NCI-H1436 treated with DMSO at 0.1 percent for 48 hours (cell line): ENCODE measurements around the gene AKT1S1.

Experiments used
- DNase-seq: peaks from one replicate; lab custom pipeline; 2025; lab: John Stamatoyannopoulos, UW

AKT1S1 gene

DNA sequence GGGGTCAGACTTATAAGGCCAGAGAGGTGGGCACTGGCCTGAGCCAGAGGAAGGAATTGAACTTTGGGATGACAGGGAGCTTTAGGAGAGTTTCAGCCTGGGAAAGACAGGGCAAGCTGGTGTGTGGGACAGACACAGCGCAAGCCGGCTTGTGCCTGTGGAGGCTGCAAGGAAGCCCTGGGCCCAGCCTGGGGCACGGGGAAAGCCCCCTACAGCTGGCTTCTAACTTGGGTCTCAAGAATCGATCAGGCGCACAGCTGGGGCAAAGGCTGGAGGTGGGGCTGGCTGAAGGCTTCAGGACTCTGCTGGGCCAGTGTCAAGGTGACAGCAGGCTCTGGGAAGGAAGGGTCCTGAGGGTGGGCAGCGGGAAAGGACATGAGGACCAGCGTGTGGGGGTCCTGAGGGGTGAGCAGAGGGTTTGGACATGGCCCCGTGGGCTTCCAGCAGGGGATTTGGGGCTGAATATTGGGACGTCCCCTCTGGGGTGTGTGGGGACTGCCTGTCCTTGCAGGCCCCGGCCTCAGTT is 23.2 kb downstream of the AKT1S1 start:
- no peak for DNase-seq

DNA sequence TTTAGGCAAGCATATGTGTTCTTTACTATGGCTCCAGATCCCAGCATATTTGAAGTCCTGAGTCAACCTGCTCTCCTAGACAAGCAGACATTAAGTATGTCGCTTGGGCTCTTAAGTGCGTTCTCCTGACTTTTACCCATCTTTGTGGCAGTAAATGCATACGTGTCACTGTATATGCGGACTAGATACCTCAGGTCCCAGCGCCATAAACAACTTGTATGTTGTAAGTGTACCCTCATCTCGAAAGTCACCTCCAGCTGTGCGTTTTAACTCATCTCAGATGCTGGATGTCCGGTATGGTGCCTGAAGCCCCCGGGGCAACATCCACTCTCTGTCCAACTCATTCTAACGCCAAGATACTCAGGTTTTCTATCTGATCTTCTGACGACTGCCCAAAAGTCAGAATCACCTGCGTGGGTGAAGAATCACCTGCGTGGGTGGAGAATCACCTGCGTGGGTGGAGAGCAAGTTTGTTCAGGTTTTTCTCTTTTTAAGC is 24.5 kb downstream of the AKT1S1 start:
- DNase-seq: no peak

DNA sequence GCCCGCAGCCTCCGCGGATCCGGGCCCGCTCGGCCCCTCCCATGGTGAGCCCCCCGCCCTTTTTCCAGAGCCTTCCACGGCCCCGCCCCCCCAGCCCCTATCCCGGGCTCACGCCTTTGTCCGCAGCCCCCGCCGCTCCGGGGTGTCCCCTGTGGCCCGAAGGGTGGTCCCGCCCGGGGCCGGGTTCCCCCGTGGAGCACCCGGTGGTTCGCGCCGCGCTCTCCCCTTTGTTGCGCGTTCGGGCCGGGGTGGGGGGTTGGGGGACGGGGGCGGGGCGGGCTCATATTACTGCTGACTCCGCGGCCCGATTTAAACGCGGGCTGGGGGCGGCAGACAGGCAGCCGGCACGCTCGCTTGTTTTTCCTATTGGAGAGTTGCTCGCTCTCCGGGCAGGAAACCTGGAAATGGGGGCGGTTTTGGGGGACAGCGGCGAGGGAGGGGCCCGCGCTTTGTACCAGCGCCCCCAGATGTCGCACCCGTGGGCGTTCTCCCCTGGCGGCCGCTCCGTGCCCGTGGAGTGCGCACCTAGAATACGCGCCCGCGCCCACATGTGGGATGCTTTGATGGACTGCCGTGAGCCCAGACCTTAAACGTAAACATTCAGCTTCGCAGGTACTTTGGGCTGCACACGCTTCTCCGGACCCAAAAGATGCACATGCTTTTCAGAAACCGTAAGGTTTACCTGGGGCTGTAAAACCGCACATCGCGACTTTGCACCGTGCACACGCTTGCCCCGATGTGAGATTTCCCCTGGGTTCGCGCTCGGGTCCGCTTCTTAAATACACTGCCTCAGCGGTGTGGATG is 25.5 kb downstream of the AKT1S1 start:
- no peak for DNase-seq

DNA sequence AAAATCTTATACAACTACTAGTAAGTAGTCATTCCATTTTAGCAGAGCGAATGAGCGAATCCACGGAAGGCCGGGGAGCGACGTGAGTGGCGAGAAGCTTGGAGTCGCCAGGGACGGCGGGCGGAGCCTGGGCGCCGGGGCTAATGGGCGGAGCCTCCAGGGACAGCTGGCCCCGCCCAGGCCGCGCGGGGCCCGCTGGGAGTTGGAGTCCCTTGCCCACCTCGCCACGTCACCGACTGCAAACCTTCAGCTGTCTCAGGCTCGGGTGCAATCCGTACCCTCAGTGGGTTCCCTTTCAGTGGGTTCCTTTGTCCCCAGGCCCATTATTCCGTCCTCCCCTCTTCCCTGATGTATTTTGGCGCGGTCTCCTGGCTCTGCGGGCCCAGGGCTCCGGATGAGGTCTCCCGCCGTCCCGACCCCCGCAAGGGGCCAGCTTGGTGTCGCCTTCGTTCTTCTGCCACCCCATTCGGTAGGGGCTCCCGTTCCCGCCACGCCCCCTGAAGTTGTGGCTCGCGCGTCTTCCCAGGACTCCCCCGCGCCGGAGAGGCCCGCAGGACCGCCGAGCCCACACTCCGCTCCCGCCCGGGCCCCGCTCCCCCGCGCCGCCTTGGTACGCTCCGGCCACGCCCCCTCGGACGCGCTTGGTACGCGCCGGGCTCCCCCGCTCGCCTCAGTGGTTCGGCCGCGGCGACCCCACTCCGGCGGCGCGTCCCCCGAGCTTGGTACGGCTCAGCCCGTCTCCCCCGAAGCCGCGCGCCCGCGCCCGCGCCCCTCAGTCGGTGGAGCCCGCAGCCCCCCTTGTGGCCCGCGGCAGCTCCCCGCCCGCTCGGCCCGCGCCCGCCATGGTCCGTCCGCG is 26.4 kb downstream of the AKT1S1 start, which contains the start of gene PTOV1:
Gene PTOV1 (plus strand): TSS at position 673 of the 856 bp plus-strand sequence.
- peak; percentile 72 for DNase-seq

DNA sequence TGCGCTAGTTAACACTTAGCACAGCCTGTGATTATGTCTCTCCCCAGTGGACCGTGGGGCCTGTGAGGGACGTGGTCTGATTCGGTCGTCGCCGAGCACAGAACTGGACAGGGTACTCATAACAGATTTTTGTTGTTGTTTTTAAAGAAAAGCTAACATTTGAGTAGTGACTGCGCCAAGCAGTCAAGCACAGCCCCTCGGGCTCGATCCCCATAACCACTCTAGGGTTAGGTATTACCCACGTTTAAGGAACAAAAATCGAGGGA is 27.0 kb downstream of the AKT1S1 start:
- DNase-seq: no peak

DNA sequence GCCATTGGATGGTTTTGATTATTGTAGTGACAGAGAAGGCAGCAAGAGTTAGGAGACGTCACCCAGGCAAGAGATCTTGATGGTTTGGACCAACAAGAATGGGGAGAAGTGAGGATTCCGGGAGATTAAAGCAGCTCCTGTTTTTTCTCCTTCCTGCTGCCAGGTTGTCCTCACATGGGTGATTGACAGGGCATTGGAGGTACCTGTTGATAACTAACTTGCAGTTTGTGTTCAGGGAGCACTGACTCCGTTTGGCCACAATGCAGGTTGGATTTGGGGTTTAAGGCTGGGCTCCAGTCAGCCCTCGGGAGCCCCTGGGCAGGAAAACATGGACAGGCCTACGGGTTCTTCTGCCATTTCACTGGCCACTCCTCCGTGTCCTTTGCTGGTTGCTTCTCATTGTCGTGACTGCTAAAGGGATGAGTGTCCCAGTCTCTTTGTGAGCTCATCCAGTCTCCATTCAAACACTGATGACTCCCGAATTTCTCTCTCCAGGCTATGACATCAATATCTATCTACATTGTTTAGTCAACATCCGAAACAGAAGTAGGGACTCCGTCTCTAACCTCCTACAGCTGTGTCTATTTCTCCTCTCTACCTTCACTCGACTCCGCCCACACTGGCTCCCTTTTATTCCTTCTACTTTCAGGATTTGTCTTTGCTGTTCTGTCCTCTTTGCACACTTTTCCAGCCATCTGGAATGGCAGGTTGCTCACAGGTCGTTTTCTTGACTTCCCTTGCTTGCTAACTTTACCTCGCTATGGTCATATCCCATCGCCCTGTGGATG is 27.5 kb downstream of the AKT1S1 start:
- no peak for DNase-seq

DNA sequence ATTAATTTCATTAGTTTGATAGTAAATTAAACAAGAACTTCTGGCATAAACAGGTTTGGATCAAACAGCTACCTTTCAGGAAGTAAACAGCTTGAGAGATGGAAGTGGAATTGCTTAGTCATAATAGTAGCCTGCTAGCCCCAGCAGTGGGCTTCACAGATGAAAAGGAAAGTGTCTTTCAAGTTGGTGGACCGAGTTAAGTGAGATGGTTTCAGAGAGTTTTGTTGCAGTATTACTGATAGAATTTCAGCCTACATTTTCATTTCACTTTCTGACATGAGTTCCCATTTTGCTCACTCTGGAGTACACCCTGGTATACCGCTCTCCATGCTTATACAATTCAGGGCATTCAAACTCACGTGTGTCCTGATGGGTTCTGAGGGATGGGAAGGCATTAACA is 28.2 kb downstream of the AKT1S1 start:
- DNase-seq: no peak

DNA sequence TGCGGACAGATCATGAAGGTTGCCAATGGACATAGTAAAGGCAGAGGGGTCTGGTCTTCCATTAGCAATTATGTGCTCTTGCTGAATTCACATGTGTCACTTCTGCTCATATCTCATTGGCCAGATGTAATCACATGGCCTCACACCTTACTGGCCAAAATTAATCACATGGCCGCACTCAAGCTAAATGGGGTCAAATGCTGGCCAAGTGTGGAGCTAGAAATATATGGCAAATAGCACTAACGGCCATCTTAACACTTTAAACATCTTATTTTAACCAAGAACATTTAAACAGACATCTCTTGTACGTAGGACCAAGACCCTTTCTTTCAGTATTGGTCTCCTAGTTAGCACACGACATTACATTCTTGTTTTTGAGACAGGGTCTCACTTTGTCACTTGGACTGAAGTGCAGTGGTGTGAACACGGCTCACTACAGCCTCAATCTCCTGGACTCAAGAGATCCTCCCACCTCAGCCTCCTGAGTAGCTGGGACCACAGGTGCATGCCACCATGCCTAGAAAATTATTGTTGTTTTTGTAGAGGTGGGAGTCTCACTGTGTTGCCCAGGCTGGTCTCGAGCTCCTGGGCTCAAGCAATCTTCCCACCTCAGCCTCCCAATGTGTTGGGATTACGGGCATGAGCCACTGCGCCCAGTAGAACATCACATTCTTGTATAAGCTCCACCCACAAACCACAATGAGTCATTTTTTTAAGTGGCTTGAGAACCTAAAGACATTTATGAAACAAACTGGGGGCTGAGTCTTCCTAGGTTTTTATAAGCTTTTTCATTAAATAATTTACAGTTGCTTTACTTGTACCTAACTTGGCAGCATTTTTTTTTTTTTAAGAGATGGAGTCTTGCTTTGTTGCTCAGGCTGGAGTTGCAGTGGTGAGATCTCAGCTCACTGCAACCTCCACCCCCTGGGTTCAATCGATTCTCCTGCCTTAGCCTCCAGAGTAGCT is 29.1 kb downstream of the AKT1S1 start:
- no peak for DNase-seq

DNA sequence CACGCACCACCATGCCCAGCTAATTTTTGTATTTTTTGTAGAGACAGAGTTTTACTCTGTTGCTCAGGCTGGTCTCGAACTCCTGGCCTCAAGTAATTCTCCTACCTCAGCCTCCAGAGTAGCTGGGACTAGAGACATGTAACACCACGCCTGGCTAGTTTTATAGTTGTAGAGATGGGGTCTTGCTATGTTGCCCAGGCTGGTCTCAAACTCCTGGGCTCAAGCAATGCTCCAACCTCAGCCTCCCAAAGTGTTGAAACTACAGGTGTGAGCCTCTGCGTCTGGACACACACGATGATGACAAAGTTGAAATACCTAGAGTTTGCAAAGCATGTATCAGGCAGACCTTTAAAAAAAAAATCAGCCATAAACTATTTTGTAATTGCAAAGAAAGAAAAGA is 30.7 kb downstream of the AKT1S1 start:
- no peak for DNase-seq

DNA sequence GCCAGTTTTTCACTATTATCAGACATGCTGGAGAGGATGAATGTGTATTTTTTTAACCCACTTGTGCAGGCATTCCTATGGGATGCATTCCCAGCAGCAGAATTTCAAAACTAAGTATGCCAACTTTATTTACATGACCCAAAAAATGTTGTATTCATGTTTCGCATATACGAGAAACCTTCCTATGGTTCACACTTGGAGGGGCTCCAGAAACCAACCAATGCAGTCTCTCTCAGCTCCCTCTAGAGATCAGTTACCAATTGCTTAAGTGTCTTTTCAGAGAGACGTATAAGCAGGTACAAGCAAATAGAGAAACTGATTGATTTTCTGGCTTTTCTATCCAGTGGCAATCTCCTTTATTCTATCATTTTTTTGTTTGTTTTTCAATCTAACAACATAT is 31.7 kb downstream of the AKT1S1 start:
- DNase-seq: no peak

DNA sequence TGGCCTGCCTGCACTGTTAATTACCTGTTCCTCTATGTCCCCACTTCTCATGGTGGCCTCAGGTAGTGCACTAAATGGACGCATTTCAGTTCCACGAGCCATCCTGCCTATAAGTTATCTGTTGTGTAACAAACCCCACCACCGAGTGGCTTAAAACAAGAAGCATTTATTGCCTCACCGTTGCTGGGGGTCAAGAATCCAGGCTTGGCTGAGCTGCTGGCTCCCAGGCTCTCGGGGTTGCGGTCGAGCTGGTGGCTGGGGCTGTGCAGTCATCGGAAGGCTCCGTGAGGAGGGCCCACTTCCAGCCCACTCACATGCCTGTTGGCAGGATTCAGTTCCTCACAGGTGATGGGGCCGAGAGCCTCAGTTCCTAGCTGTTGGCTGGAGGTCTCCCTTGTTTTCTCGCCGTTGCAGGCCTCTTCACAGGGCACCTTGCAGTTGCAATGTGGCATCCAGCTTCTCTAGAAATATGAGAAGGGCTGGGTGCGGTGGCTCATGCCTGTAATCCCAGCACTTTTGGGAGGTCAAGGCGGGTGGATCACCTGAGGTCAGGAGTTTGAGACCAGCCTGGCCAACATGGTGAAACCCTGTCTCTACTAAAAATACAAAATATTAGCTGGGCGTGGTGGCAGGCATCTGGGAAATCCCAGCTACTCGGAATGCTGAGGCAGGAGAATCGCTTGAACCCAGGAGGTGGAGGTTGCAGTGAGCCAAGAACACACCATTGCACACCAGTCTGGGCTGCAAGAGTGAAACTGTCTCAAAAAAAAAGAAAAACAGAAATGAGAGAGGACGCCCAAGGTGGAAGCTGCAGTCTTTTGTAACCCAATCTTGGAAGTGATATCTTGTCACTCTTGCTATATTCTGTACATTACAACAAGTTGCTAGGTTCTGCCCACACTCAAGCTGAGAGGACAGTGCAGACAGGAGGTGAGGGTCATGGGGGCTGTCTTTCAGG is 32.7 kb downstream of the AKT1S1 start:
- DNase-seq: no peak

DNA sequence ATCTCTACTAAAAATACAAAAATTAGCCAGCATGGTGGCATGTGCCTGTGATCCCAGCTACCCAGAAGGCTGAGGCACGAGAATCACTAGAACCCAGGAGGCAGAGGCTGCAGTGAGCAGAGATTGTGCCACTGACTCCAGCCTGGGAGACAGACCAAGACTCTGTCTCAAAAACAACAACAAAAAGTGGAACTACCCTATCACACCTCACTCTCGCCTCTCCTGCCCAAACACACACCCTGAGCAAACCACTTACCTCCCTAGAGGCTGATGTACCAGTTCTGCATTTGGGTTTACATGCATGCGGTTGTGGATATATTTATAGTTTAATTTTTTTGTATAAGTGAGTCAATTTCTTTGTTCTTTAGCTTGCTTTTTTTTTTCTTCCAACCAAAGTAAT is 33.9 kb downstream of the AKT1S1 start:
- no peak for DNase-seq

DNA sequence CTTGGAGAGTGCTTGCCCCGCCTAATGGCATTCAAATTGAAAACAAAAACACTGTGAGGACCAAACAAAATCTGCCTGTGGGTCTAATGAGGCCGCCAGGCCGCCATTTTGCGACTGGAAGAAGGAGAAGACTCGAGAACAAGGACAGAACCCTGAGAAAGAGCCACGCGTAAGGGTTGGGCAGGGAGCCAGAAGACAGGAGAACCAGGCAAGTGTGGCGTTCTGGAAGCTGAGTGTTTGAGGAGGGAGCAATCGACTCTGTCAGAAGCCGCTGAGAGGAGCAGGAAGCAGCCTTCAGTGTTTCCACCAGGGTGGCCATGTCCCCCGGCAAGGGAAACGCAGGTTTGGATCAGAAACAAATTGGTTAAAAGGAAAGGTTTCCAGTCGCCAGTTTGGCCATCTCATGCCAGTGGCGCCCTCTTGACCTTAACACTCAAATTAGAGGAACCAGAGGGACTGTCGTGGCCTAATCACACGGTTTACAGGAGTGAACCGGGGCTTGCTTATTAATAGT is 36.4 kb downstream of the AKT1S1 start:
- no peak for DNase-seq

DNA sequence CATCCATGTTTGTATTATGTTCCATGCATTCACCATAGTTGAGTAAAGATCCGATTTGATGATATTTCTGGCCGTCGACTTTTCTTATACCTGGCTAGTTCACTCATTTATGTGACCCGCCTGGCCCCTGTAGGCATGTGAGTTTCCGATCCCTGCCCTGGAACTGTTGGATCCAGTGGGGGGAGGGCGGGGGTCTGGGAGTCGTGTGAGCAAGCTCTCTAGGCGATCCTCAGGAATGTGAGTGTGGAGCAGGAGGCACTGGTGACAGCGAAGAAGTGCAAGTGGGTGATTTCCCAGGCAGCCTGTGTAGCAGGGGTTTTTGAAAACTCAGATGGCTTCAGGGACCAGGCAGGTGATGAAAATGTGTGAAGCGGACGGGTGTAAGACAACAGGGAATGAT is 36.8 kb downstream of the AKT1S1 start:
- no peak for DNase-seq

DNA sequence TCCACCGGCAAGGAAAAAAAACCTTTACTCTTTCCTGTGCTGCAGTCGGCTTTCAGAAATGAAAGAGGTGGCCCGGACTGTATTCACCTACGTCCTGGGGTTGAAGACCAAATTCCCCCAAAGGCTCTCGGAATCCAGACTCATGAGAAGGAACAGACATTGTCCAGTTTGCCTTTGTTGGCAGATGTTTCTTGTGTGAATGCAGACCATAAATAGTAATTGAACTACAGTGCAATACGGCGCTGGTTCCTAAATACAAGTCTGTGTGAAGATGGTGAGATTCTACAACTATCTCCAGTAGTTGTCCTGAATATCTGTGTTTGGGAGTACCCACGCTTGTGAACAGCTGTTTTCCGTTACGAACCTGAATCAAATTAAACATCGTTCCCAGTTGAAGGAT is 37.4 kb downstream of the AKT1S1 start:
- no peak for DNase-seq

DNA sequence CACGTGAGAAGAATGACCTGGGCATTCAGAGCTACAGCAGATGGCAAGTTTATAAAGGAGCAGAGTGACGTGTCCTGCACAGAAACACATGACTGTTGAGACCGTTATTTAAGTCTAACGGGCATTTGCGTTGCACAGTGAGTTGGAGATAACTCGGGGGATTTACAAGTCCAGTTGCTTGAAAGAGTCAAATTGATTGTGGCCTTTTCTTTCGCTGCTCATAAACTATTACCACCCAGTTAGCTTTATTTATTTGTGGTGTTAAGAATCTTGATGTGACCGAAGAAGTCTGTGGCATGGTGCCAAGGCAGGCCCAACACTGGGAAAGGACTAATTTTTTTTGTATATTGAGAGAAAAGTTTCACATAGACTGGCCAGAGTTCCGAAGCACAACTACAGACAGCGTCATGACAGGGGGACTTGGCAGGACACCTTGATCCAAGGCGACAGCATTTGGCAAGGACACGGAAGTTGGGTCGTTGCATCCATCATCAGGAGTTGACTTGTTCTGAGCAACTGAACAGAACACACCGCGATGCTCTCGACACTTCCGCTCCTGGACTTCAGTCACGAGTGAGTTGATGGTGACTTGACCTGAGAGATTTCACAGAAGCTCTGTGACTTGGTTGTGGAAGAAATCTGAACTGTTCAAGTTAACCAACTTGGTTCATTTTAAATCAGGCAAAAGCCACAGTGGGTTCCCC is 38.1 kb downstream of the AKT1S1 start:
- no peak for DNase-seq

DNA sequence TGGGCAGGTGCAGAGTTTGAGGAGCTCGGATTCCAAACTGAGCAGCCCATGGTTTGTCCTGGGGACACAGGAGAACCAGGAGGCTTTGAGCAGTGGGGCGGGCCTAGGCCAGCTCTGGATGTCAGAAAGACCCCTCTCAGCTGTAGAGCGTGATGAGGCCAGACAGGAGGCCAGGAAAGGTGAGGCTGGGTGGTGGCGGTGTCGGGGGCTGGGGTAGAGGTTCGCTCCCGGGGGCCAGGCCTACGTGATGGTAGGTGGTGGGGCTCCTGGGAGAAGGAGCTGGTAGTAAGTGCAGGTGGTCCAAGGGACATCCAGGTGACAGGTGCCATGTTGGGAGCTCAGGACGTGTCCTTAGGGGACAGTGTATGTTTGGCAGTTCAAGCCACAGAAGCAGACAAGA is 39.7 kb downstream of the AKT1S1 start:
- DNase-seq: no peak

DNA sequence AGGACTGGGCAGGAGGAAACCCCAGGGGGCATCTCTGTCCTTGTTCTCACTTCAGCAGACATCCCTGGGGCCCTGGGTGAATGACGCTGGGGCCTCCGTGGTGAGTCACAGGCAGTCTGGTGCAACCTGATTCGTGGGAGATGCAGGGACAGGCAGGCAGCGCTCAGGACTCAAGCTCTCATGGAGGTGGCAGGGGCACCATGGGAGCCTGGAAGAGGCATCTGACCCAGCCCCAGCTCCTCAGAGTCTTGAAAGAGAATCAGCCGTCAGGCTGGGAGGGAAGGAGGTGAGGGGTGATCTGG is 40.2 kb downstream of the AKT1S1 start:
- no peak for DNase-seq
